OCI-LY3 (cell line): ENCODE data around the gene PBX2.

Experiments
- EZH2phosphoT487 ChIP-seq: fragments of 200-600 bp; shearing (Covaris generic); IDR thresholded peaks from 2 replicates; pipeline ENCODE4 v1.6.1; 2018; ENCODE audit warnings: antibody characterized with exemption, mixed run types, low read depth
- TF ChIP-seq, protein P1 (sequence below): fragments of 200-600, 300-600 bp; sonication (generic); IDR thresholded peaks from 2 replicates; pipeline ENCODE4 v1.5.1; 2014; ENCODE audit warnings: antibody characterized with exemption, low read length, low read depth

DNA sequence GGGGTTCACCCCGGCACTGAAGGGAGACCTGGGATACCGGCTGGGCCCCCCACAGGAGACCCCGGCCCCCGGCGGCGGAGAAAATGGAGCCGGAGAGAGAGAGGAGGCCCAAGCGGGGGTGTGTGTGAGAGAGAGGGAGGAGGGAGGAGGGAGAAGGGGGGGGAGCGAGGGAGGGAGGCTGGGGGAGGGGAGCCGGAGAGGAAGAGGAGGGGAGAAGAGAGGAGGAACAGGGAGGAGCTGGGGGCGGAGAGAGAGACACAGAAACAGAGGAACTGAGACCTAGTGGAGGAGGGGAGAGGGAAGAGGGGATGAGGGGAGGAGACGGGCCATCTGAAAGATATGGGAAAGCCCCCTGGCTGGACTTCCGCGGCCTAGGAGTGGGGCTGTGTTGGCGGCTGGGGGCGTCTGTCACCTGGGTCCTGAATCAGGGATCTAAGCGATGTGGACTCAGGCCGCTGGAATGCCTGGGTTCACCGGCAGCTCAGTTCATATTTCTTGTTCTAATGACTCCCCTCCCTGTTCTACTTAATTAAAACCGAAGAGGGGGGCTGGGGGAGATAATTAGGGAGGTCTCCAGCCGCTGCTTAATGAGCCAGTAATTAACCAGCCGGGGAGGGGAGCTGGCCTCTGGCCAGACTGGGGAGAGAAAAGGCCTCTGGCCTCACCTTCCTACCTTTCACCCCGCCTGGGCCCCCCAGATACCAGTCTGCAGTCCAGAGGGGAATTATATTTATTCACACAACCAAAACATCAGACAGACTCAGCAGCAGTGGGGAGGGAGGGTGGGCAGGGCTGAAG is at the start of gene PBX2:
- TF ChIP-seq, protein P1, sequence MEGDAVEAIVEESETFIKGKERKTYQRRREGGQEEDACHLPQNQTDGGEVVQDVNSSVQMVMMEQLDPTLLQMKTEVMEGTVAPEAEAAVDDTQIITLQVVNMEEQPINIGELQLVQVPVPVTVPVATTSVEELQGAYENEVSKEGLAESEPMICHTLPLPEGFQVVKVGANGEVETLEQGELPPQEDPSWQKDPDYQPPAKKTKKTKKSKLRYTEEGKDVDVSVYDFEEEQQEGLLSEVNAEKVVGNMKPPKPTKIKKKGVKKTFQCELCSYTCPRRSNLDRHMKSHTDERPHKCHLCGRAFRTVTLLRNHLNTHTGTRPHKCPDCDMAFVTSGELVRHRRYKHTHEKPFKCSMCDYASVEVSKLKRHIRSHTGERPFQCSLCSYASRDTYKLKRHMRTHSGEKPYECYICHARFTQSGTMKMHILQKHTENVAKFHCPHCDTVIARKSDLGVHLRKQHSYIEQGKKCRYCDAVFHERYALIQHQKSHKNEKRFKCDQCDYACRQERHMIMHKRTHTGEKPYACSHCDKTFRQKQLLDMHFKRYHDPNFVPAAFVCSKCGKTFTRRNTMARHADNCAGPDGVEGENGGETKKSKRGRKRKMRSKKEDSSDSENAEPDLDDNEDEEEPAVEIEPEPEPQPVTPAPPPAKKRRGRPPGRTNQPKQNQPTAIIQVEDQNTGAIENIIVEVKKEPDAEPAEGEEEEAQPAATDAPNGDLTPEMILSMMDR, result no peak
- TF ChIP-seq EZH2phosphoT487, result no peak
